ENCODE results near the gene PPIL4.
"Not testable (repeated sequence)": the region's sequence is repeated elsewhere in the genome, so short reads cannot be mapped to it uniquely, and the experiment has no call there.

The PPIL4 gene

DNA sequence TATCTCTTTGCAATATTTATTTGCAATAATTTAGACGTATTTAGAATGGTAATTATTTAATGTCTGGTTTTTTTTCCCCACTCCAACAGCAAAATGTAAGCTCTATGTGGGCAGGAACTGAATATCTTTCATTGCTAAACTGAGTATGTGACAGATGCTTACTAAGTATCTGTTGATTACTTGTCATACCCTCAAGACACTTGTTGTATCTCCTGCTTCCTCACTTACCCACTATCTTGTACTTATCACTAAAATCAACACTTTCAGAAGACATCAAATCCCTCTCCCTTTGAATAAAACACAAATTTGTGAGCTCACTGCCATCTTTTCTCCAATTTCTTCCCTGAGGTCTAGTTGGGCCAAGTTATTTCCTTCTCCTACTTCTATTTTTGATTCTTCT, 30.3 kb downstream of the PPIL4 start:
- DNase-seq: no peak

DNA sequence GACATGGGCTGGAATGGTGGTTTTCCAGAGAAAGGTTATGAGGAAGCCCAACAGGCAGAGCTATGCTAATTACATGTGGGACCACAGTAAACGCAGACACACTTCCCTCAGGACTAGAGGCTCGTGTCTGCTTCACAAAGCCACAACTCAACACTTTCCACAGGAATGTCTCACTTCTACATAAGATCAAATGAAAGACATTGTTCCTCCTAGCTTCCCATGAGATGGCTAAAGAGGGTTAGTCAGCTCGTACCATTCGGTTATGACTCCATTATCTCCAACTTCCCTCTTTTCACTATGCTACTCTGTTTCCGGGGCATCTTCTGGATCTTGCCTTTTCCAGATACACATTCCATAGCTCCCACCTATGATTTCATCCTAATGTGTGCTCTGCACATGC, 31.9 kb downstream of the PPIL4 start:
- DNase-seq: no peak

DNA sequence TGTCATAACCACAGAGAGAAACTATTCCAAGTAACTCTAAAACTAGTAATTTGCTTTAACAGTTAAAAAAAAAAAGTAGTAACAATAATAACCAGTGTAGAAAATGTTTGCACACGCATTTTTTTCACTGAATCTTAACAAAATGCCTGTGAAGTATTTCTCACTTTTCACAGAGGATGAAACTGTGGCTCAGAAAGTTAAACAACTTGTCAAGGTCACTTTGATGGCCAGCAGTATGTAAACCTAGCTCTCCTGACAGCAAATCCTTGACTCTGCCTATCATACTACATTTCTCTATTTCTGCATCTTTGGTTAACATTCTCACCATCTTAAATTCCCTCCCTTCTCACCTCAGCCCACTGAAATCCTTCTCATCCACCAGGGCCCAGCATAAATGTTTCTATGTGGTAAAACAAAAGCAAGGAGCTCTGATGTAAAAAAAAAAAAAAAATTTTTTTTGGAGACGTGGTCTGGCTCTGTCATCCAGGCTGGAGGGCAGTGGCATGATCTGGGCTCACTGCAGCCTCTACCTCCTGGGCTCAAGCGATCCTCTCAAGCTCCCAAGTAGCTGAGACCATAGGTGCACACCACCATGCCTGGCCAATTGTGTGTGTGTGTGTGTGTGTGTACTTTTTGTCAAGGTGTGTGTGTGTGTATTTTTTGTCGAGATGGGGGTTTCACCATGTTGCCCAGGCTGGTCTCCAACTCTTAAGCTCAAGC, 34.9 kb downstream of the PPIL4 start:
- no peak for DNase-seq

DNA sequence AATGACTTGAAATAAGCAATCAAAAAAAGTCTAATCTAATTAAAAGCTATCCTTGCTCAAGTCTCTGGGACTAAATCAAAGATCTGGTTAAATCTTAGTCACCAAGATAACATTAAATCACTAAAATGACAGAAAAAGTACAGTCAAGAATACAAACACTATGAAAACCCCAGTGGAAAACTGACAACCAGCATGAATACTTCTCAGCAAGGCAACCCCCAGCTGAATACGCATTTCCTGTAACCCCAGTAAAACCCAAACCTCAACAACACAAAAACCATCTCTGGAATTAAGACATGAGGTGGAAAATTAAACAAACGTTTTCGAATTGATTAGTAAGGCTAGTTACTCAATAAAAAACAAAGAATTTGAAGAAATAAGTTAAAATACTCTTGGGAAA, 37.4 kb downstream of the PPIL4 start:
- DNase-seq: no peak

DNA sequence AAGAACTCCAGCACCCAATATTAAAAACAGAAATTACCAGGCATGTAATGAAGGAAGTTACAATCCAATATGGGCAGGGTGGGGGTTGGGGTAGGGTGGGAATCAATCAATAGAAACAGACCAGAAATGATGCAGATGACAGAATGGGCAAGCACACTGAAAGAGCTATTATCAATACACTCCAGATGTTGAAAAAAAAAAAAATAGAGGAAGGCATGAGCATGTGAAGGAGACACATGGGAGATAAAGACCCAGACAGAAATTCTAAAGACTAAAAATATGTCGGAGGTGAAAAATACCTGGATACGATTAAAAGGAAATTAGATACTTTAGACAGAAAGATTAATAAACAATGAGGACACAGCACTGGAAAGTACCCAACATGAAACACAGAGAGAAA, 42.0 kb downstream of the PPIL4 start:
- DNase-seq: no peak

DNA sequence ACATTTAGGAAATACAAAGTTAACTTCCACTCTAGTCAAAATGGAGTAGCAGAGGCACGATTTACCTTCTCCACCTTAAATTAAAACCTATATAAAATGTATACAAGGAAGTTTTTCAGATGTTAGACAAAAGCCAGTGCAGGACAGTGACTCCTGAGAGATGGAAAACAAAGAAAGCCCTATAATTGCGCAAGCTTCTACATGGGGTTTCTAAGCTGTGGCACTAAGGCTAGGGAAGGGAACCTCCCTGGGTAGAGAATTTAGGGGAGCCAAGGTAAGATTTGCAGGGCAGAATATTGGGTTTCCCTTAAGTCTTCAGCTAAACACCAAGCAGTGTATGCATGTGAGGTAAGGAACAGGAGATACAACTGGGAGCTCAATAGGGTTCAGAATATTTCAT, 42.6 kb downstream of the PPIL4 start:
- DNase-seq: no peak

DNA sequence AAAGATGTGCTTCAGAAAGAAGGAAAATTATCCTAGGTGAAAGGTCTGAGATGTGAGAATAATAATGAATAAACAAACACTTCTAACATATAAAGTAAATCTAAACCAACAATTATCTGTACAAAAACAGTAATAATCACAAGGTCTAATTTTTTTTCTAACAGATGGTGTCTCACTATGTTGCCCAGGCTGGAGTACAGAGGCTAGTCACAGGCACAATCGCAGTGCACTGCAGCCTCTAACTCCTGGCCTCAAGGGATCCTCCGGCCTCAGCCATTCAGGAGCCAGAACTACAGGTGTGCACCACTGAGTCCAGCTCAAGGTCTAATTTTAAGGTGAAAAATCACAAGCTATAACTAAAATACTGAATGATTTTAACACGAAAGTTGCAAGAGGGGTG, 44.1 kb downstream of the PPIL4 start:
- no peak for DNase-seq

DNA sequence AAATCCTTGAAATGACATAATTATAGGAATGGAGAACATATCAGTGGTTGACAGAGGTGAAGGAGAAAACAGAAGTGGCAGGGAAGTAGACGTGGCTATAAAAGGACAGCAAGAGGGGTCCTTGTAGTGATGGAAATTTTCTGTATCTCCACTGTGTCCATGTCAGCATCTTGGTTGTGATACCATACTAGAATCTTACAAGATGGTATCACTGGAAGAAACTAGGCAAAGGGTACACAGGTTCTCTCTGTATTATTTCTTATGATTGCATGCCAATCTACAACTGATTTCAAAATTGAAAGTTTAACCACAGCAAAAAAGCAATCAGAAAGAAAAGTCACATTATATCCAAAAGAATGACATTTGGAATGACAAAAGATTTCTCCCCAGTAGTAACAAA, 44.6 kb downstream of the PPIL4 start:
- no peak for DNase-seq

DNA sequence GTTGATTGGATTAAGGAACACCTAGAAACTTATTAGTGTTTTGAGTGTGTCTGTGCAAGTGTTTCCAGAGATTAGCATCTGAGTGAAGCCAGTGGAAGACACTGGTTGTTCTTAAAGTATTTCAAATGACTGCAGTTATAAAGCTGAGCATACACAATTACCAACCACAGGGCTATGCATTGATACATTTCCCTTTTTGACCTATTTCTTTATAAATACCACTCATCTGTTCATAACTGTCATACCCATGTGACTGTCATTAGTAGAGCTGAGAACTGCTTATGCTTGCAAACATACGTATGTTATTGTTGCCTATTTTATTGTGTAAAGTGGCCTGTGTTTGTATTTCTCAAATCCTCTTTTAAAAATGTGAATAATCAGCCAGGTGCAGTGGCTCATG, 45.7 kb downstream of the PPIL4 start:
- no peak for DNase-seq

DNA sequence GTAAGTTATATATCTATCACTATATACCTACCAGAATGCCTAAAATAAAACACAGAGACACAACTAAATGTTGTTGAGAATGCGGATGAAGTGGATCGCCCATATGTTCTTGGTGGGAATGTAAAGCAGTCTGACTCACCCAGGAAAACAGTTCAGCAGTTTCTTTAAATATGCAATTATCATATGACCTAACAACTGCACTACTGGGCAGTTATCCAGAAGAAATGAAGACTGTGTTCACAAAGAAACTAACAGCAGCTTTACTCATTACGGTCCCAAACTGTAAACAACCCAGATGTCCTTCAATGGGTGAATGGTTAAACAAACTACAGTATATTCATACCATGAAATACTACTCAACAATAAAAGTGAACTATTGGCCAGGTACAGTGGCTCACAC, 46.8 kb downstream of the PPIL4 start:
- no peak for DNase-seq

DNA sequence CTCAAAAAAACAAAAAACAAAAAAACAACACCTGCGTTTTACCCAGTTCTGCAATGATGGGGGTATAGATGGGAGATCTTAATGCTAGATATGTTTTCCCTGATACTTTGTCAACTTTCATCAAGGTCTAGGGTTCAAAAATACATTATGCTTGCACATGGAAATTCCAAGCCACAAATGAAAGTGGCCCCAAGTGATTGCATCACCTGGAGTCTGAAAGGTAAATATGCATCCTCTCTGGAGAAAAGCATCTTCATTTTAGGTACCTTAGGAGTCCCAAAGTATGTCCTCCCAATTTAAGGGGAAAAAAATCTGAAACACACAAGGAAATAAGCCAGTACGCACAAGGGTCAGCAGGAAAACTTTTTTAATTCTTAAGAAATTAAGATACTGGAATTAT, 48.5 kb downstream of the PPIL4 start:
- DNase-seq: no peak

DNA sequence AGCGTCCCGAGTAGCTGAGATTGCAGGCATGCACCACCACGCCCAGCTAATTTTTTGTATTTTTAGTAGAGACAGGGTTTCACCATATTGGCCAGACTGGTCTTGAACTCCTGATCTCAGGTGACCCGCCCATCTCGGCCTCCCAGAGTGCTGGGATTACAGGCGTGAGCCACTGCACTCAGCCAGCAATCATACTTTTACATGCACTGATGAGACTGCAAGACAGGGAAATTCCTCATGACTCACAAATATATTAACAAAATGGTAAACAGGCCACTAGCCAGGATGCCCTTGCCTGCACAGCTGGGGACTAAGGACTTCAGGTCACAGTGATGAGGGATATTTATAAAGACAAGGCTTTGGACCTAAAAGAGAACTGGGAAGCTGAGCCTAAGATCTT, 49.2 kb downstream of the PPIL4 start:
- DNase-seq: not testable (repeated sequence)

DNA sequence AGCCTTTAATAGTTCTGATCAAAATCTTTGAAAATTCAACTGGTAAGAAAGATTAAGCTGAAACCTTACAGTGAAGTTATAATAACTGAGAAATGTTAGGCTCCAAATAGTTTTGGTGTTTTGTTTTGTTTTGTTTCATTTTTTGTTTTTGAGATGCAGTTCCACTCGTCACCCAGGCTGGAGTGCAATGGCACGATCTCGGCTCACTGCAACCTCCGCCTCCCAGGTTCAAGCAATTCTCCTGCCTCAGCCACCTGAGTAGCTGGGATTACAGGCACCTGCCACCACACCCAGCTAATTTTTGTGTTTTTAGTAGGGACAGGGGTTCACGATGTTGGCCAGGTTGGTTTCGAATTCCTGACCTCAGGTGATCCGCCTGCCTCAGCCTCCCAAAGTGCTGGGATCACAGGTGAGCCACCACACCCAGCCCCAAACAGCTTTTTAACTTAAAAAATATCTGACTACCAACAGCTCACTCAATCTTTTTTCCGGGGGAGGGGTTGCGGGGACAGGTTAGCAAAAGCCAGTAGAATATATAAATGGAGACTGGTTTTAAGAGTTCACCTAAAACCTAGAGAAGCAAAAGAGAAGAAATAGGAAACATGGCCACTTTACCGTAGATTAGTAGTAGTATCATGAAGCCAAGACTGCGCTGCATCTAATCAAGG, 50.4 kb downstream of the PPIL4 start:
- DNase-seq: not testable (repeated sequence)

DNA sequence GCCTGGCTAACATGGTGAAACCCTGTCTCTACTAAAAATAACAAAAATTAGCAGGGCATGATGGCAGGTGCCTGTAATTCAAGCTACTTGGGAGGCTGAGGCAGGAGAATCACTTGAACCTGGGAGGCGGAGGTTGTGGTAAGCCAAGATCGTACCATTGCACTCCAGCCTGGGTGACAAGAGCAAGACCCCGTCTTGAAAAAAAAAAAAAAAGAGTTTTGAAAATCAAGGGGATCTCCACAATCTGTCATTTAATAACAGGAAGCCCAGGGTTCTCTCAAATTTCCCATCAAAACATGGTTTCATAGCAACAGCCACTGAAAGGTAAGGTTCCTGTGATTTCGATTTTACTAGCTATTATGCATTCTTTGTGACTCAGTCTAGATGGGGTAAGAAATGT, 51.0 kb downstream of the PPIL4 start:
- DNase-seq: not testable (repeated sequence)

DNA sequence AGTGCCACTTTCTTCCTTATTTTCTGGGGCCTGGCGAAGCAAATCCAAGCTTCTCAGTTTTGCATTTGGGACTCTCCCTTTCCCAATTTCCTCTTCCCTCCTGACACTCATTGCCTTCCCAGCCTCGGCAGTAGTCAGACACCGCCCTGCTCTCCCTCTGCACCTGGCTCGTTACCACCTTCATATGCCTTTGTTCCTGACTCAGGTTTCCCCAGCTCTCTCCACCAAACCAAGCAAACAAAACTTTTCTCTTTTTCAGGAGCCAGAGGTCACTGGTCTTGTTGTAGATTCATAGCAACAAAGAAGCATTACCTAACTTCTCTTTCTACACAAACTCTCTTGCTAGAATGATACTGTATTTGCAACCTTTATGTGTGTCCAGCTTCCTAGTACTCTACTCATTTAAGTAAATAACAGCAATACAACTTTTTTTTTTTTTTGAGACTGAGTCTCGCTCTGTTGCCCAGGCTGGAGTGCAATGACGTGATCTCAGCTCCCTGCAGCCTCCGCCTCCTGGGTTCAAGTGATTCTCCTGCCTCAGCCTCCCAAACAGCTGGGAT, 52.0 kb downstream of the PPIL4 start:
- DNase-seq: no peak

DNA sequence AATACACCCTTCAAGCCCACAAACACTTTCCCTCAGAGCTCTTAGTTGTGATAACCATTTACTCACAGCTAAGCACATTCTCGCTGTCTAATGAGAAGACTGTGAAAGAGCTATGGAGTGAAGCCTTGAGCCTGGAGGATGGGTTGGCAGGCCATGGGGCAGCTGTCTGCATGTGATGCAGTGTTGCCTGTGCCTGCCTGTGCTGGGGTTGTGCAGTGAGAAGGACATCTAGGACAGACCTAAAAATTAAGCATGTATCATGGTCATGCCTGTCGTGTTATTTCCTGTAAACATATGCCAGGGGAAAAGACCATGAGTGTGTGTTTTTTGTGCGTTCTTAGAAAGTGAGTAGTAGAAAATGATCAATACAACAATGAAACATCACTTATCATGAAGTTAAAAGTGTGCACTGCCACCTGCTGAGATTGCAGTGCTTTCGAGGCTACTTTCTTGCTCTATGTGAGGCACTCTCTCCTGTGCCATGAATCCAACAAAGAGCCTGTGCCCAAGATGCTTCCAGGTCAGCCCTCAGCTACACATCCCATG, 53.0 kb downstream of the PPIL4 start:
- no peak for DNase-seq

DNA sequence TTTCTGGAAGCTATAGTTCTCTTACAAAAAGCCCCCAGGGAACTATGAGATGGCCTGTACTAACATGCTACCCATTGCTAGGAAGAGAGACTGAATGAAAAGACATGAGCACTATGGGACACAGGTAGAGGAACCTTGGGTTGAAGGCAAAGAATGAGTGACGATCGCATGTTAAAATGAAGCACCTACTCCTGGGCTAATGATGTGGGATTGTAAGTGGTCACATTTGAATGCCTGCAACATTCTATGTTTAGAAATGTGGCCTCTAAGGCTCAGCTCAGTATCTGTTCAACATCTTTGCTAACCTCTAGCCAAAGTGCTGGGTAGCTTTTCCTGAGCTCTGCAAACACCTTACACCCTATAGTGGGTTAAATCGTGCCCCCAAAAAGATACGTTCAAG, 55.9 kb downstream of the PPIL4 start:
- DNase-seq: no peak

DNA sequence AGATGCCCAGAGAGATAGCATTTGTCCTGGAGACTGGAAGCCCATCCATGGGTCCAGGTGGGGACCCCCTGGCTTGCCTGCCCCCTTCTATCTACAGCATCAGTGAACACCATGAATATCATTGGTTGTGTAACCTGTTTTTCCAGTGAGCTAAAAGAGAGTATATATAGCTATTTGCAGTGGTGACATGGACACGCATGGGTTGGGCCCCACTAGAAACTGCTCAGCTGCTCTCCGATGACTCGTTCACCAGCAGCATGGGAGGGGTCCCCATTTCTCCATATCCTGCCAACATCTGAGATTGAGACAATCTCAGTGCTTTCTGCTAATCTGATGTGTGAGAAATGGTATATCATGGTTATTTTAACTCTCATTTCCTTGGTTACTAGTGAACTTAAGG, 57.0 kb downstream of the PPIL4 start:
- DNase-seq: no peak

DNA sequence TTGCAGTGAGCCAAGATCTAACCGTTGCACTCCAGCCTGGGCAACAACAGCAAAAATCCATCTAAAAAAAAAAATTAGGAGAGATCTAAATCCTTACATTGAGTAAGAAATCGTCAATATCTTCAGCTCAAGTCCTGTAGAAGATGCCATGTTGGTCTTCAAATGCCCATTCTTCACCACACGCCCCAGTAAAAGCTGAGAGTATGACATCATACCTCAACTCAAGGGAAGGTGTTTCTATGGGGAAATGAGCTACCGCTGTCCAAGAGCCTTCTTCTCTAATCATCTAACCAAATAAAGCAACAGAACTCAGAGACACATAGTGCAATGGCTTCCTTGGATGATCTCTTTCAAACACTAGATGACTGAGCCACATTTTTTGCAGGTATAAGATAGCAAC, 58.5 kb downstream of the PPIL4 start:
- DNase-seq: no peak

DNA sequence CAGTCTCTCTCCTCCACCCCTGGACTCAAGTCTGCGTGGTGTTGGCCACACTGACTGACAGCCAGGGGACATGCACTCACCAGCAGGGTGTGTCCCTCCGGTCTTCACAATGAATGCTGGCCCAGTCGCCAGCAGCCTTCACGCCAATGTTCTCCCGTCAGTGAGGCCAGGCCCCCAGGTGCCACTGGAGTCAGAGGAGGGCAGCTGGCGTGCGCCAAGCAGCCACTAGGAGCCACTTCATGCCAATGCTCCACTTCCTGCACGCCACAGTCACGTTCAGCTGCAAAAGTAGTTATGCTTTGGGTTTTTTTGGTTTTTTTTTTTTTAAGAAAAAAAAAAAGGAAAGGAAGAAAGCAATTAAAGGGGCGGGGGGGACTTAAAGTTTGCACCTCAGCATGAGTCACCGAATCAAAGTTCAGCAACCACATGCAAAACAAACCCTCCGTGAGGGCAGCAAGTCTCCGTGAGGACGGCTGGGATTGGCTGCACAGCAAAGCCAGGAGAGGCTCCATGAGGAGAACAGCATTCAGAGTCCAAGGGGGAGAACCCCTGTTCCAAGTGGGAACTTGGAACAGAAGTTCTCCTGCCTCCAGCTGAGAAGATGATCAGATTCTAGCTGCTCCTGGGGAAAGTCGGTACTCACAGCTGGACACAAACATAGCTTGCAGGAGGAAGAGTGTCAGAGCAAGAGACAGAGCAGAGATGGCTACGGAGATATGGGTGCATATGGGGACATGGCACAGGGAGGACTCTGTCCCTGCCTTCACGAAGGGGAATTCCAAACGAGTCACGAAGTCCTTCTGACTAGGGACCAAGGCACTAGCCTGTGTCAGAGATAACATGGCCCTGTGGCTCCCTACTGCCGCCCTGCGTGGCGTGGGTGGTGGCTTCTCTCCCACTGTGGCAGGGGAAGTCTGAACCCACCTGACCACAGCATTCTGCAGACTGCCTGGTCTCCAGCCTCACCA, 60.8 kb downstream of the PPIL4 start, which contains the start of gene ZC3H12D:
ZC3H12D (minus strand) TSS at position 282 of the 968 bp plus-strand sequence. CDS start 10,471 bp downstream, outside the sequence.
- no peak for DNase-seq

DNA sequence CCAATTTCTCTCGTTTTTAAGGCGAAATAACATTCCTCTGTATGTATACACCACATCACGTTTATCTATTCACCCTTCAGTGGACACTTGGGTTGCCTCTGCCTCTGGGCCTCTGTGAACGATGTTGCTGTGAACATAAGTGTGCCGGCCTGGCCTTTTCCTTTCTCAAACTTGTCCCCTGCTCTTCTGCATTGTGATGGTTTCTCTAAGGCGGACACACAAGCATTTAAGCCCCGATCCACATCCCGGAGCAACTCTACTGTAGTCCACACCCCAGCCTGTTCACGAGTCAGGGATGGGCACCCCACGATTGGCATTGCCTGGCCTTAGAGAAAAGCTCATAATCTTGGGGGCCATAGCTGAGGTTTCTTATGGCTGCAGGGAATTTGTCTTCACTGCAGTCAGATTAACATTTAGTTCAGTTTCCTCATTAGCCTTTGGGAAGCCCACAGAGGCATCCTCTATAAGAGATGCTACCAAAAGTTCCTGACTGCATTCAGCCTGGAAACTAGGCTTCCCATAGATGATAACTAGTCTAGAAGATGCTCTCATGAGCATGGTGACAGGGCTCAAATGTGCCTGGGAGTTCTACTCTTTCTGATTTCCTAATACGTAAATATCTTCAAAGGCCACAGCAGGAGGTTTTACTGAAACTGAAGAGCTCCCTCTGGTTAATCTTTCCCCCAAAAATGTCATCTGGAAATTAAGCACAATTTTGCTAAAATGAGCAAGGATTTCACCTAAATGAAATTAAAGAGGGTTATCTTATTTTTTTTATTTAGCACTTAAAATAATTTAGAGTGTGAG, 61.8 kb downstream of the PPIL4 start:
- no peak for DNase-seq

DNA sequence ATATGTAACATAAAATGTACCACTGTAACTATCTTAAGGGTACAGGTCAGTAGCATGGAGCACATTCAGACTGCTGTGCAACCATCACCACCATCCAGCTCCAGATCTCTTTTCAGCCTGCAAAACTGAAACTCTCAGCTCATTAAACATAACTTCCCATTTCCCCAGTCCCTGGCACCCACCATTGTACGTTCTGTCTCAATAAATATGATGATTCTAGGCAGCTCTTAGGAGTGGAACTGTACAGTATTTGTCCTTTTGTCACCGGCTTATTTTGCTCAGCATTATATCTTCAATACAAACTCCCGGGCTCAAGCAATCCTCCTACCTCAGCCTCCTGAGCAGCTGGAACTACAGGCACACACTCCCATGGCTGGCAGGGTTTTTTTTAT, 62.5 kb downstream of the PPIL4 start:
- no peak for DNase-seq
